A549 (cell line): ENCODE data around the gene ORC4. TPM values are rescaled to one million over a fixed set of nuclear protein-coding genes. Genes with fewer than 3 reads are reported as not detected.

Experiments used
- ATAC-seq, 2 experiments: fragments of 200-7000 bp in 1 of 2; fragments of >200 bp in 1 of 2; cut with Nextera tagmentation in 1 of 2; cut with Tn5 transposase in 1 of 2; 3 replicates each; pipeline versions ENCODE4 v1.8.0 to v1.9.1; 2018 to 2020; ENCODE audit warnings: mild to moderate bottlenecking in 1 of 2, moderate library complexity in 1 of 2
- CTCF ChIA-PET: fragments of 300-600 bp; sonication (Branson Sonifier 250); formaldehyde crosslinking; extraction: SDS; loops from one replicate; lab custom pipeline; 2021; ENCODE audit warnings: antibody characterized with exemption, inconsistent platforms; lab: Yijun Ruan, JAX
- POLR2A ChIA-PET: fragments of 350-600 bp; formaldehyde crosslinking; extraction: SDS; loops from one replicate; lab custom pipeline; 2021; ENCODE audit warnings: antibody characterized with exemption, inconsistent platforms; lab: Yijun Ruan, JAX
- DNase-seq, 2 experiments: peaks; one replicate each; pipeline versions ENCODE4 v3.0.0 to v3.0.0-alpha.2; 2011 to 2016; ENCODE audit warnings: low read depth in 1 of 2, low spot score in 1 of 2
- FAIRE-seq: peaks from 2 replicates; lab custom pipeline; 2011; peaks lifted over from hg19 to GRCh38; lab: Jason Lieb, UNC
- H3K27ac ChIP-seq, 2 experiments: fragments of >200 bp; sonication (Bioruptor Twin); formaldehyde crosslinking; 3 replicates each; pipeline ENCODE4 v1.5.1; 2016 to 2017
- H3K4me1 ChIP-seq: fragments of >200 bp; sonication (Bioruptor Twin); formaldehyde crosslinking; 3 replicates; pipeline ENCODE4 v1.6.1; 2016
- H3K4me2 ChIP-seq: fragments of >200 bp; sonication (Bioruptor Twin); formaldehyde crosslinking; 3 replicates; pipeline ENCODE4 v1.6.1; 2016
- H3K4me3 ChIP-seq: fragments of >200 bp; sonication (Bioruptor Twin); formaldehyde crosslinking; 3 replicates; pipeline ENCODE4 v1.5.1; 2016
- H3K9me3 ChIP-seq: fragments of >200 bp; sonication (Bioruptor Twin); formaldehyde crosslinking; 3 replicates; pipeline ENCODE4 v1.6.1; 2016
- BCL3 ChIP-seq: fragments of >200 bp; sonication (Bioruptor Twin); formaldehyde crosslinking; IDR thresholded peaks from 3 replicates; pipeline ENCODE4 v1.6.1; 2016
- CEBPB ChIP-seq, 2 experiments: fragments of >200 bp in 1 of 2; sonication (Bioruptor Twin) in 1 of 2; formaldehyde crosslinking in 1 of 2; IDR thresholded peaks; 2 replicates each; pipeline ENCODE4 v1.6.1; 2012 to 2016
- CTCF ChIP-seq: fragments of >200 bp; sonication (Bioruptor Twin); formaldehyde crosslinking; IDR thresholded peaks from 3 replicates; pipeline ENCODE4 v1.5.1; 2016
- E2F6 ChIP-seq: IDR thresholded peaks from 2 replicates; pipeline ENCODE4 v1.6.1; 2012; ENCODE audit warnings: low read depth, borderline replicate concordance
- EHF ChIP-seq: fragments of 250-450 bp; sonication (Bioruptor Pico); IDR thresholded peaks from 2 replicates; pipeline ENCODE4 v1.5.0; 2020; ENCODE audit warnings: mild to moderate bottlenecking
- FOSB ChIP-seq: fragments of 250-450 bp; sonication (Bioruptor Pico); IDR thresholded peaks from 2 replicates; pipeline ENCODE4 v1.5.0; 2020; ENCODE audit warnings: mild to moderate bottlenecking, moderate library complexity
- HDAC2 ChIP-seq: fragments of 200-600 bp; sonication (generic); IDR thresholded peaks from 2 replicates; pipeline ENCODE4 v1.6.1; 2016
- HOXB5 ChIP-seq: fragments of 250-450 bp; sonication (Bioruptor Pico); IDR thresholded peaks from 2 replicates; pipeline ENCODE4 v1.5.0; 2020; ENCODE audit warnings: mild to moderate bottlenecking, moderate library complexity
- KDM1A ChIP-seq: fragments of 200-600 bp; sonication (generic); IDR thresholded peaks from 2 replicates; pipeline ENCODE4 v1.6.1; 2016; ENCODE audit warnings: low read depth, mild to moderate bottlenecking
- PHF8 ChIP-seq: fragments of 200-600 bp; sonication (generic); IDR thresholded peaks from 2 replicates; pipeline ENCODE4 v1.6.1; 2016; ENCODE audit warnings: low read depth, mild to moderate bottlenecking, antibody characterized with exemption, moderate library complexity, borderline replicate concordance
- RAD21 ChIP-seq, 2 experiments: fragments of >200 bp in 1 of 2; sonication (Bioruptor Twin) in 1 of 2; formaldehyde crosslinking in 1 of 2; IDR thresholded peaks in 1 of 2; conservative IDR thresholded peaks in 1 of 2; 2 replicates in 1 of 2; 3 replicates in 1 of 2; pipeline ENCODE4 v1.6.1; 2012 to 2018; ENCODE audit warnings: inconsistent platforms in 1 of 2
- RCOR1 ChIP-seq: fragments of 150-350 bp; IDR thresholded peaks from 2 replicates; pipeline ENCODE4 v1.6.1; 2014; ENCODE audit warnings: antibody characterized with exemption, low read length, low read depth
- RNF2 ChIP-seq: fragments of 200-600 bp; sonication (generic); IDR thresholded peaks from 2 replicates; pipeline ENCODE4 v1.6.1; 2016; ENCODE audit warnings: low read depth, mild to moderate bottlenecking, antibody characterized with exemption, moderate library complexity, borderline replicate concordance
- SMC3 ChIP-seq: fragments of >200 bp; sonication (Bioruptor Twin); formaldehyde crosslinking; IDR thresholded peaks from 3 replicates; pipeline ENCODE4 v1.6.1; 2018; ENCODE audit warnings: inconsistent platforms
- TFCP2L1 ChIP-seq: fragments of 250-450 bp; sonication (Bioruptor Pico); IDR thresholded peaks from 2 replicates; pipeline ENCODE4 v1.5.0; 2021; ENCODE audit warnings: mild to moderate bottlenecking
- ZC3H11A ChIP-seq: fragments of 450-650 bp; IDR thresholded peaks from 2 replicates; pipeline ENCODE4 v1.6.1; 2014; ENCODE audit warnings: antibody characterized with exemption, mild to moderate bottlenecking
- WGBS: methylation state at CpG from one replicate; pipeline ENCODE4 v1.1.6; 2017; ENCODE audit errors: missing lambda C conversion rate; 5-methylcytosine and 5-hydroxymethylcytosine counted together
- polyA plus RNA-seq, 4 experiments: library from polyadenylated mRNA; depleted of rRNA in 3 of 4; stranded (reverse); fragments of >200 nt; fragmentation: RNase III in 1 of 4; extraction: RNeasy Plus Mini Kit Qiagen cat#74134 plus additional on column Dnase treatment in 1 of 4; gene quantifications; 2 replicates in 3 of 4; 3 replicates in 1 of 4; pipeline ENCODE4 v1.2.3, GENCODE V29; 2011 to 2017
- TF ChIP-seq, protein P1 (sequence below): fragments of 450-650 bp; IDR thresholded peaks from 2 replicates; pipeline ENCODE4 v1.6.1; 2014; ENCODE audit warnings: antibody characterized with exemption
- TF ChIP-seq, protein P2 (sequence below): IDR thresholded peaks from 2 replicates; pipeline ENCODE4 v1.6.1; 2012
- TF ChIP-seq, protein P3 (sequence below): fragments of 250-450 bp; sonication (Bioruptor Pico); IDR thresholded peaks from 2 replicates; pipeline ENCODE4 v1.5.0; 2020; ENCODE audit warnings: low read depth, mild to moderate bottlenecking, moderate library complexity

Gene ORC4
- polyA plus RNA-seq, 2 of the 4 experiments (the other 2 are of a cell fraction) = 38.5 to 99.1 TPM

- FAIRE-seq (no peak), ATAC-seq (no peak), DNase-seq (no peak)
- Histone ChIP-seq H3K4me2 (no peak overlapping the region), H3K27ac (no peak overlapping the region), H3K4me3 (no peak overlapping the region), H3K9me3 (no peaks in the 10 kb centered on the region), H3K4me1 (no peaks in the 10 kb centered on the region)
- CTCF ChIA-PET = interaction anchor here (1.5 kb wide), 1 partner anchor 134 kb away, joined by 3 read pairs; no protein-coding TSS in a partner anchor
- POLR2A ChIA-PET = no interaction called here
- no peak for TF ChIP-seq RAD21 (conservative IDR thresholded peaks at IDR 0.05 in 1 of 2, IDR thresholded peaks at IDR 0.05 in 1 of 2)
- TF ChIP-seq, protein P1, sequence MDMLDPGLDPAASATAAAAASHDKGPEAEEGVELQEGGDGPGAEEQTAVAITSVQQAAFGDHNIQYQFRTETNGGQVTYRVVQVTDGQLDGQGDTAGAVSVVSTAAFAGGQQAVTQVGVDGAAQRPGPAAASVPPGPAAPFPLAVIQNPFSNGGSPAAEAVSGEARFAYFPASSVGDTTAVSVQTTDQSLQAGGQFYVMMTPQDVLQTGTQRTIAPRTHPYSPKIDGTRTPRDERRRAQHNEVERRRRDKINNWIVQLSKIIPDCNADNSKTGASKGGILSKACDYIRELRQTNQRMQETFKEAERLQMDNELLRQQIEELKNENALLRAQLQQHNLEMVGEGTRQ = no peak
- TF ChIP-seq RCOR1 = no peak
- 94% methylated on average over 1 of the region's 1 CpG for WGBS
Observed at GRCh38 chr2:148067801-148068200, 47.3 kb upstream of the ORC4 start.

DNA sequence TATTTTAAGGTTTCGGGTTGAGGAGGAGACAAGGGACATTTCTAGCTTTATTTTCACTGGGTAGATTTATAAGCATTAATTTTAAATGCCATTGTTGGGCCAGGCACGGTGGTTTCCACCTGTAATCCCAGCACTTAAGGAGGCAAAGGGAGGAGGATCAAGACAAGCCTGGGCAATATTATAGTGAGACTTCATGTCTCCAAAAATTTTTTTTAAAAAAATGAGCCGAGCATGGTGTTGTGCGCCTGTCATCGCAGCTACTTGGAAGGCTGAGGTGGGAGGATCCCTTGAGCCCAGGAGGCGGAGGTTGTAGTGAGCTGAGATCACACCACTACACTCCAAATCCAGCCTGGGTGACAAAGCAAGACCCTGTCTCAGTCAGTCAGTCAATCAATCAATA, 45.4 kb upstream of the ORC4 start:
- POLR2A ChIA-PET = no interaction called here
- ATAC-seq = no peak
- FAIRE-seq = no peak

More for the DNA sequence above, 45.4 kb upstream of the ORC4 start:
- WGBS = 95% methylated on average over 6 of the region's 6 CpGs
- CTCF ChIA-PET = interaction anchor here (0.6 to 1.4 kb wide), 2 partner anchors 34 to 443 kb away, joined by 3 read pairs; no protein-coding TSS in a partner anchor
- H3K9me3 ChIP-seq = no peaks in the 10 kb centered on the region
- H3K27ac ChIP-seq = no peak overlapping the region
- H3K4me3 ChIP-seq = no peak overlapping the region
- TF ChIP-seq PHF8 (no peak), RCOR1 (no peak), TFCP2L1 (no peak), HDAC2 (no peak), ZC3H11A (no peak), FOSB (CRISPR knock-in tag) (no peak), CEBPB (IDR thresholded peaks at IDR 0.05) (no peak), E2F6 (no peak), HOXB5 (CRISPR knock-in tag) (no peak), RNF2 (no peak), SMC3 (no peak), KDM1A (no peak), BCL3 (no peak), CTCF (no peak), EHF (CRISPR knock-in tag) (no peak)
- TF ChIP-seq, protein P2, sequence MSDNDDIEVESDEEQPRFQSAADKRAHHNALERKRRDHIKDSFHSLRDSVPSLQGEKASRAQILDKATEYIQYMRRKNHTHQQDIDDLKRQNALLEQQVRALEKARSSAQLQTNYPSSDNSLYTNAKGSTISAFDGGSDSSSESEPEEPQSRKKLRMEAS = no peak
- TF ChIP-seq, protein P1 = no peak
- TF ChIP-seq, protein P3, sequence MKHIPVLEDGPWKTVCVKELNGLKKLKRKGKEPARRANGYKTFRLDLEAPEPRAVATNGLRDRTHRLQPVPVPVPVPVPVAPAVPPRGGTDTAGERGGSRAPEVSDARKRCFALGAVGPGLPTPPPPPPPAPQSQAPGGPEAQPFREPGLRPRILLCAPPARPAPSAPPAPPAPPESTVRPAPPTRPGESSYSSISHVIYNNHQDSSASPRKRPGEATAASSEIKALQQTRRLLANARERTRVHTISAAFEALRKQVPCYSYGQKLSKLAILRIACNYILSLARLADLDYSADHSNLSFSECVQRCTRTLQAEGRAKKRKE = no peak
- no peak overlapping the region for H3K4me2 ChIP-seq
- no peak for DNase-seq
- no peaks in the 10 kb centered on the region; the same call in 2 of the 3 replicates for H3K4me1 ChIP-seq
